TTC549 (cell line): Measurements from ENCODE around the gene EML1.

Experiments used
- FAIRE-seq: peaks from 2 replicates; lab custom pipeline; 2012; peaks lifted over from hg19 to GRCh38; lab: Jason Lieb, UNC

Gene EML1

DNA sequence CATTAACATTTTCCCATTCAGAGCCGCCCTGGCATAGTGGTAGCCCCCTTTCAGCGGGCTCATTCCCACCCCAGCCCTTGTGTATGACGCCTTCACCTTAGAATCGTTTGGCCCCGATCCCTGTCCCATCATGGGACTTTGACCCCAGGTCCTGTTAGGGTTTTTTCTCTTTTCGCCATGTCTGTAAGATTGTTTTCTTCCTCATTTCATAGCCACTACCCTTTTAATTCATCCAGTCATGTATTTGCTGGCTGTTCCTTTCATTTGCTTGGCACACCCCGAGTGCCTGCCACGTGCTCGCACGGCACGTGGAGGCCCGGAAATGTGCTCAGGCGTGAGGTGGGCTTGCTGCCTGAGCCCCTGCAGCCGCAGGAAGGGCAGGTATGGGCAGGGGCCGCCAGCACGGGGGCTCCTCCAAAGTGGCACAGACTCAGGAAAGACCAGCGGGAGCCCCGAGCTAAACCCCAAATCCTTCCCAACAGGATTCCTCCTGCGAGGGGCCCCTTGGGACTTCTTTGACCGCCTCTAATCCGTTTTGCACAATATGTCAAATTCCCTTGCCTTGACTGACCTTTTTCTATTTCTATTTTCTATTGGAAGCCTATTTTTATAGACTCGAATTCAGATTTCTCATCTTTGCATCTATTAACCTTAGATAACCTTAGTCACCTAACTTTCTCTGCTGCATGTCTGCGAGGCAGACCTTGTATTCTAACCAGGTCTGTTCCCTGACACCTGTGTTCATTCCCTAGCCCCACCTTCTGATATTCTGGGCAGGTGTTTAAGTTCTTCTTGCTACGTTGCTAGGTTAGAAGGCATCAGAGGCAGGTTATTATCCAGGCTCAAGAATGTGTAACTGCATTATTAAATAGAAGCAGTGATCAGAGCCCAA lies 114.8 kb downstream of the EML1 start:
- no peak for FAIRE-seq

DNA sequence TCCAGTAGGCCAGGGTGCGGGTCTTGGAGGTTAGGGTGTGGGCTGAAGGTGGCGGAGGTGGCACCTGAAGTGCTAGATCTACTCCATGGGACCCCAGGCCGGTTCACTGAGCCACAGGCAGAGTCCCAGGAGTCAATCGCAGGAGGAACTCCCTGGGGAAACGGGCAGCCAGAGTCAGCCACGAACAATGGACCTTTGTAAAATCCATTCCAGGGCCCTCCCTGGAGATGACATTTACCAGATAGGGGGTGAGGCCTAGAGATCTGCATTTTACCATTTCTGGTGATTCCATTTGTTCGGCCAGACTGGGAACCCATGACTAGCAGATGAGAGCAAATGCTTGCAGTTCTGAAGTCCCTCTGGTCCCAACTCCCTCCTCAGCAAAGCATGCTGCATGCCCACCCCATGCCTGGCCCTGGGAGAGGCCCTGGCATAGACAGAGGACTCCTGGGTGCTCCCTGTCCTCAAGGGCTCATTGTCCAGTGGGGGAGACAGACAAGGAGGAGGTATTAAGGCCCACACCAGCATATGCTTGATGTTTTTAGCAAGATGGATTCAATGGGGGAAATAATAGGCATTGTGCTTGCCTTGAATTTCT lies 115.5 kb downstream of the EML1 start:
- no peak for FAIRE-seq

DNA sequence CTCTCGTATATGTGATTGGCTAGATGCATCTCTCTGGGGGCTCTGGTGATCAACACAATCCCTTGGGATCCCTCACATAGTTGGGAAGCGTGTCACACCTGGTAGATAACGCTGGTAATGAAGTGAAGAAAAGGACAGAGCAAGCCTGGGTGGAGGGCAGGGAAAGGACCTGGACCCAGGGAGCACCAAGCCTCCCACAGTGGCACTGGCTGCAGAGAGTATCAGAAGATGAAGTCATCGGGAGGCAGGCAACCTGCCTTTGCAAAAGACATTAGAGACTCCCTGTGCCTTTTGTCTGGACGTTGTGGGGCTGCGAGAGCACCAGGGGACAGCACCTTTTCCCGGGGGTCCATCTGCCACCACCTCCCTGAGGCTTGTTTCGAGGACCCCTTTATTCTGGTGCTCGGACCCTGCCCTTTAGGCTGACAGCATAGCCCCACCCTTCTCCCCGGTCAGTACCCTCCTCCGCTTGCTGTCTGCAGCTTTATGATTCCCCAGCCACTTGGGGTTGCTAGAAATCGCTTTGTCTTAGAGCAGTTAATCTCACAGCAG lies 116.4 kb downstream of the EML1 start:
- no peak for FAIRE-seq

DNA sequence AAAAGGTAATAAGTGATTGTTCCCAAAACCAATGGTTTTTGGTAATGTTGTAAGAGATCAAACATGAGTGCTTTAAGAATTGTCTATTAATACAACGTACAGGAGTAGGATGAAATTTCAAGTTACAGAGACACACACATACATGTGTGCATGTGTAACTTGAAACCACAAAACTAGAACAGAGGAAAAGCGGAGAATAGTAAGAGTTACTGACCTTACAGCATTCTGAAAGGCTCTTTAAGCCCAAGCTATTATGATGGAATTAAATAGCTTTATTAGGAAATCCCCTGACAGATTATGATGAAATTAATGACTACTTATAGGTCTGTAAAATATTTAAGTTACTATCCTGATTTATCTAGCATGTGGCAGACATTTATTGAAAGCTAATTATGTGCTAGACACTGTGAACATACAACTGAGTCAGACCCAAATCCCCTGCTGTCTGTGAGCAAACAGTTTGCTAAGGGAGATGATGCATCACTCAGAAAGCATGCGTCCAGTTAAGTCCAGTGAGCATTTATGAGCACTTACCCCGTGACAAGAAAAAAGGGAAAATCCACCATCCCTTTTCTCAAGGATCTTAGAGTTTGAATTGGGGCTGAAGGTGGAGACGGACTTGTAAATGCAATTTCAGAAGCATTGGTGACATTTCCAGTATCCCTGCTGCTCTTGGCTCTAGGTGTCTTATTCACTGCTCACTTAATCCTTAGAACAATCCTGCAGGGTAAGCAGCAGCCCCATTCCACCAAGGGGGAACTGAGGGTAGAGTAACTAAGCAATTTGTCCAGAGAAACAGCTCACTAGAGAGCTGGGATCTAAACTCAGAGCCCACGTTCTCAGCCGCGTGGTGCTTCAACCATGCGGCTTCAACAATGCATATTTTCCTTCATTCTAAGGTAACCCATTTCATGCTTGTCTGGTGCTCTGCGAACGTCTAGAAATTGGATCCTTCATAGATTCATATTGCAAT lies 117.4 kb downstream of the EML1 start:
- no peak for FAIRE-seq

DNA sequence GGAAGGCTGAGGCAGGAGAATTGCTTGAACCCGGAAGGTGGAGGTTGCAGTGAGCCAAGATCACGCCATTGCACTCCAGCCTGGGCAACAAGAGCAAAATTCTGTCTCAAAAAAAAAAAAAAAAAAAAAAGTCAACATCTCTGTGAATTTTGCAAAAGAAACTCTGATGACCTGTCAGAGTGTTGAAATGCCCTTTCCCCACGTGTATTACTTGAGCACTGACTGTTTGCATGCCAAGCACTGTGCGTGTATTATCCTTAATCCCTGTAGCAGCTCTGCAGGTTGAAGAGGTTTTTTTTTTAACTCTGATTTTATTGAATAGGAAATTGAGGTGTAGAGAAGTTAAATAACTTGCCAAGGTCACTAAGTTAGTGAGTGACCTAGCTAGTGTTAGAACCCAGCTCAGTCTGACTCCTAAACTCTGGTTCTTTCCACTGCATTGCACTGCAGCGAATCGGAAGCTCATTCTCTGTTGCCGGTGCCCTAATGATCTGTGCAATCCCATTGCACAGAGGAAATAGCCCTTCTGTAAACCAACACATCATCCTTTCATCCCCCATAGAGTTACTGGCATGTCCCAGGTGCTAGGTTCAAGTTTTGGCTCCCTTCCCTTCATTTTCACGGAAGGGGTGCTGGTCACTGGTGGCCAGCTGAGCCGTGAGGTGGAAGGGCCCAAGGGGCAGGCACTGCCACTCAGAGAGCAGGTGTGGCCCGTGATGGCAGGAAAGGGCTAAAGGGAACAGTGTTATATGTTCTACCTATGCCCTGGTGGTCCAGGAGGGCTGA lies 122.3 kb downstream of the EML1 start:
- FAIRE-seq, result no peak

DNA sequence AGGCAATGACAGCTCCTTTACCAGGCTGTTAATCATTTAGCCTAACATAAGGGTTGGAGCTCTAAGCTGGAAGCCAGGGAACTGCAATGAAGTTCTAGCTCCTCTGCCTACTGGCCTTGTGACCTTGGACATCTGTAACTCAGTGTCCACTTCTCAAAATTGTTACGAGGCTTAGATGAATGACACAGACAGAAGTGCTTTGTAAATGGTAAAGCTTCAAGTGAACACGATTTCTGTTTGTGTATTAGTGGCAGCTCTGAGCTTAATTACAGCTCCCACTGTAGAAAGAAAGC lies 122.8 kb downstream of the EML1 start:
- FAIRE-seq, result no peak

DNA sequence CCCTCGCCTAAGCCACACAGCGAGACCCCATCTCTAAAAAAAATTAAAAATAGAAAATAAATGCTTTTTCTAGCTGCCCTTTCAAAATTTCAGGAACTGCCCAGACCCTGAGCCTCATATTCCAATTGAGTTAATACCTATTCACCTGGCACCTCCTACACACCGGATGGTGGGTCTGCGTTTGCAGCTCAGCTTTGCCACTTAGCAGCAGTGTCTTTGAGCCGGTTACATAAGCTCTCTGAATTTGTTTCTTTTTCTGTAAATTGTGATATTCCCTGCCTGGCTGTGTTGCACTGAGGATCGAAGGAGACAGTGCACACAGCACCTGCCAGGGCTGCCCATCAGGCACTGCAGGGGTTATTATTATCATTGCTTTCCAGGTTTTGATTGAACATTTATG lies 125.6 kb downstream of the EML1 start:
- FAIRE-seq, result no peak

DNA sequence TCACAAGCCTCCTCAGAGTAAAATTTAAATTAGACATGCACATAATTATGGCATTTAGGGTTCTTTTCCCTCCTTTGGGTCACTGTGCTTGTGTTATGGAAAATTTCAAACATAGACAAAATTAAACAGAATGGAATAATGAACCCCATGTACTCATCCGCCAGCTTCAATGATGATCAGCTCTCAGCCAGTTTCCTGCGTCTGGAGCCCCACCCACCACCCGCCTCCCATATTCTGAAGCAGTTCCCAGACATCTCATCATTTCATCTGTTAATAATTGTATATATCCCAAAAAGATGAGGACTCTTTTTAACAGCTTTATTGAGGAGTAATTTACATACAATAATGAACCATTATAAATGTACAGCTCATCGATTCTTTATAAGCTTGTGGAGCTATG lies 128.2 kb downstream of the EML1 start:
- no peak for FAIRE-seq

DNA sequence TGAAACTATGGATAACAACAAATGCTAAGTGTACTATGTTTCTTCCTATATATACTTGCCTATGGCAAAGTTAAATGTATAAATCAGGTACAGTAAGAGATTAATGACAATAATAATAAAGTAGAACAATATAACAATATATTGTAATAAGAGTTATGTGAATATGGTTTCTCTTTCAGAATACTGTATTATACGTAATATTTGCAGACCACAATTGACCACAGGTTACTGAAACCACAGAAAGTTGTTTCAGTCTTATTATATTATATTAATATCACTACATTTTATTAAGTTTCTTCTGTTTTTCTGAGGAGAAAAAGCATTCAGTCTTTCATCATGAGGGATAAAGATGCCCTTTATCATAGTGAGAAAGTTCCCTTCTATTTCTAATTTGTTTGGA lies 131.2 kb downstream of the EML1 start:
- FAIRE-seq, result no peak

DNA sequence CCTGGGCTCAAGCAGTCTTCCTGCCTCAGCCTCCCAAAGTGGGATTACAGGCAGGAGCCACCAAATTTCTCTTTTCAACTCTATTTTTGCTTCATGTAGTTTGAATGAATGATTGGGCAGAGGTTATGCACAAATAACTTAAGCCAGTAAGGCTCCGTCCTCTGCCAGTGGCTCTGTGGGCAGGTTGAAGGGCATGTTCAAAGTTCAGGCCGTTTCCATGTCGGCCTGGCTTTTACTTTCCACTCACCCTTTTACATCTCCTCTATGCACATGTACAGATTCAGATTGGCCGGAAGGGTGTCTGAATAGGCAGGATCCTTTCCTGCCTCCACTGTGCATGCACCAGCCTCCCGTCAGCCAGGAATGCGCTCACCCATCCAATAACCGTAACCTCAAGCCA lies 132.3 kb downstream of the EML1 start:
- no peak for FAIRE-seq

DNA sequence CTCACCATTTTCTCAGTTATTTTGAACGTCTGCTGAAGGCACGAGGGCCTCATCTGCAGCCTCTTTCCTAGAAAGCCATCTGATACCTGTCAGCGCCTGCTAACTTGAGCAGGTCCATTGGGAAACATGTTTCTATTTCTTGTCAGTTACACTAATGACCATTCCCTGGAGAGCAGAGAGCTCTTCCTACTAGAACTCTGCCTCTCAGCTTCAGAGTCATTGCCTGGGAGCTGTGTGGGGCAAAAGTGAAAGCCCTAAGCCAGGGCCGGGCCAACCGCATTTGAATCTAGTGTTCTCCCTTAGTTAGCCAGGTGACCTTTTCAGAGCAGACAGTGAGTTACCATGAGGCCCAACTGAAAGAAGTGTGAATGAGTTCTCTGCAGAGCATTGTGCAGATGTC lies 135.8 kb downstream of the EML1 start:
- no peak for FAIRE-seq

DNA sequence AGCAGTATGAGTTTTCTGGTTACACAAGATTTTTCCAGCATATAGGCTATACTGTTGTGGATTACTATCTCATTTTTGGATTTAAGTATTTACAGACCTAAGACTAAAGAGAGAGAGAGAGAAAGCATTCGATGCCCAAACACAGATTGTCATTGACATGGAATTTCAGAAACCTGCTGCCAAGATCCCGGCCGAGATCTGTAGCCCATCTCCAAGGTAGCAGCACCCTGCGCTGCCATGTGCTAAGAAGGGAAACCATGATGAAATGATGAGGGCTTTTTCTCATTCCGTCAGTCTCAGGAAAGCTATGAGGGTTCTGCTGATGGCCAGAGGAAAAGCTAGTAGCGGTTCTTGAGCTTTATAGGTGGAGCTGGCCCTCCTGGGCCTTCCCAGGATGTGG lies 136.4 kb downstream of the EML1 start:
- no peak for FAIRE-seq

DNA sequence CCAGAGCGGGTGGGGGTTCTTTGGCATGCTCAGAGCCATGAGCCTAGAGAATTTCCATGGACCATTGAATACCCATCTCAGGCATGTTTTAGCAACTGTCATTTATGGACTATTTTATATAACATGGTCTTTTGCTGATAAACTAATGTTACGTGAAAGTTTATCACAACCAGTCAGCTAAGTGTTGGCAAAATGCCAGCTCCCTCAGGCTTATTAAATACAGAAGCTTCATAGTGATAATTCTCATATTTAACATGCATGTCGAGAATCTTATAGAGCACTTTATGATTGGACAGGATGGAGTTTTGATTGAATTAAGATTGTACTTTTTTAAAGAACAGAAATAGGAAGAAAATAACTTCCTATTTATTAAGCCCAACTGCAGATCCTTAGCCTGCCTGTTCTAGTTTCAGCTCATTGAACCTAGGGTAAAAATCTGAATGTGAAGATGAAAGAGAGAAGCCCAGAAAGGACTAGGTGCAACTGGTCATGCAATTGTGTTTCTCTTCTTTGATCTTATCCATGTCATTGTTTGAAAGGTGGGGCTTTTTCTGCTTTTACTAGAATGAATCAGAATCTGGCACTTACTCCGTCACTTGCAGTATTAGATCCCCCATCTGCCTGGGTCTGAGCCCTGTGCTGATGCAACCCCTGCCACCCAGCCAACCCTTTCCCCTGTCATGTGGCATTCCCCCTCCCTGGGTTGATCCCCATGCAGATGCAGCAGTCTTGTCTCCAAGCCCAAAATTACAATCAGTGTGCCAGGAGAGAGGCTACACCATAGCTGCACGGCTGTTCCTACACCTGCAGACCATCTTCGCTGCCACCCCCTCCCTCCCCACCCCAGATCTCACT lies 137.4 kb downstream of the EML1 start:
- FAIRE-seq, result no peak

DNA sequence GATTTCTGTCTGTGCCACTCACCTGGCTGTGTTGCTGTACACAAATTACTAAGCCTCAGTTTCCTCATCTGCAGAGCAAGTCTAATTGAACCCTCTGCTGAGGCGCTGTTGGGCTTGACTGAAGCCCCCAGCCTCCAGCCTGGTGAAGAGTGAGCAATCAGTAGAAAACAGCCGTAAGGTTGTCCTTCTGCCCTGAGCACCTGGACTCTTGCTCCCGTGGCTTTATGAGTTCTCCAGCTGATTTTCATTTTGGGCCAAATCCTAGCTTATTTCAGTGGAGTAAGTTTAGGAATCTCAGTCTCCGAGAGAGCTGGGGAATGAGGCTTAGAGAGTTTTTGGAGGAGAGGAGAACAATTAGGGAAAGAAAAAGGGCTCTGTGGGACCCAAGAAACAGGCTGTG lies 138.1 kb downstream of the EML1 start:
- no peak for FAIRE-seq

DNA sequence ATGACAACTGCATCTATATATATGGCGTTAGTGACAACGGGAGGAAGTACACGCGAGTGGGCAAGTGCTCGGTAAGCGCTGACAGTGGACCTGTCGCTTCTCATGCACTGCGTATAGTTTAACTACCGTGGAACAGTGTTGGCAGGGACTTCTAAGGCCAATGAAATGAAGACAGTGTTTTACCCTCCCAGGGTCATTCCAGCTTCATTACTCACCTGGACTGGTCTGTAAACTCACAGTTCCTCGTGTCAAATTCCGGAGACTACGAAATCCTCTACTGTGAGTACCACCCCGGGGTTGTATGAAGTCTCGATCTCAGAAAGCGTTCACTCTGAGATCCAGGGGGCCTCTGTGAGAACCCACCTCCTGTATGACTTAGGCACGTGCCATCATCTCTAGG lies 142.8 kb downstream of the EML1 start:
- FAIRE-seq, result no peak

DNA sequence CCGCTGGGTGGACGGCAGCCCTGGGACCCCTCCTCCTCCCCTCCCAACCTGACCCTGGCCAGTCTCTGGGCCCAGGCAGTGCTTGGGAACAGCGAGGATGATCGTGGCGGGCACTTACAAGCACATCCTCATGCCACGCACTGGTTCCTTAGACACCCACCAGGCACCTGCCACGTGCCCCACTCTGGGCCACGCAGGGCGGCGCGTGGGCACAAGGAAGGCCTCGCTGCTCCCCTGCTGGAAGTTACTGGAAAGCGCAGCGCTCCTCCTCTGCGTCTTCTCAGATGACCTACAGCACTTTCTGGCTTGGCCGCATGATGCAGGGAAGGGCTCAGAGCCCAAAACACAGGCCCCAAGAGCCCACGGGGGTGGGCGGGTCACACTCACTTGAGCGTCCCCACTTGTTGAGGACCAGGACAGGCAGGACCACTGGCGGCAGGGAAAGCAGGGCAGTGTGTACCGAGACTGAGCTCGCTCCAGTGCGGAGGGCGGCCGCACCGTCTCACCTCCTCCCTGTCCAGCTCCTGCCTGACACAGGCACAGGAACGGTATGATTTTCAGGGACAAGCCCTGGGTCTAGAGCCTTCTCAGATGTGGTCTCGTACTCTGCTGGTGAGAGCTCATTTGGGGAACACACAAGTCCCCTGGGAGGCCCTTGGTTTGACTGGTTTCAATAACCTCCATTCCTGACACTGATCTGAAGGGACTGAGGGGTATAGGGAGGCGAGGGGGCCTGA lies 143.7 kb downstream of the EML1 start:
- FAIRE-seq, result no peak

DNA sequence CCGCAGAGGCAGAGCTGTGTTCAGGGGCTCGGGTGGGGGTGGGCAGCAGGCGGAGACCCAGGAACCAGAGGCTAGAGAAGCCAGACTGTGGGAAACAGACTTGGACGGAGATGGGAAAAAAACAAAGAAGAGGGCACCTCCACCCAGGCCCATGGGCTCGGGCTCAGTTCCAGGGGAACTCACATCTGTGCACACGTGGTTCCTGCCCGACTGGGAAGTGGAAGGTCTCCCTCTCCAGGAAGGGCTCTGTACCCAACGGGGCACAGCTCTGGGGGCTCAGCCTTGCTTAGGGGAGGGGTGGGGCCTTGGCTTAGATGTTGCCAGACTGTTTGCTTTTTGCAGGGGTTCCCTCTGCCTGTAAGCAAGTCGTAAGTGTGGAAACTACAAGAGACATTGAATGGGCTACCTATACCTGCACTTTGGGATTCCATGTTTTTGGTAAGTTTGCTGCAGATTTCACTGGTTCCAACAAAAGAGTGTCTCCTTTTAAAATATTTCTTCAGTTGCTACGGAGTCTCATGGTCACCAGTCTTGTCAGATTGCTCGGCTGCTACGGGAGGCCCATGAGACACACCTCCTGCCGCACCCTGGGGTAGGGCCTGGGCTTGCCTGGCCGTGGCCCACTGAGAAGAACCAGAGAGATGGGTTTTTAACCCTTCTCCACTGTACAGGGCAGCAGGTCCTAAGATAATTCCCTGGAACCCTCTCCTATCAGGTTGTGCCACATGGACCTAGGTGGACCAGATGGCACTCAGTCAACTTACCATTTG lies 144.4 kb downstream of the EML1 start:
- FAIRE-seq, result no peak

DNA sequence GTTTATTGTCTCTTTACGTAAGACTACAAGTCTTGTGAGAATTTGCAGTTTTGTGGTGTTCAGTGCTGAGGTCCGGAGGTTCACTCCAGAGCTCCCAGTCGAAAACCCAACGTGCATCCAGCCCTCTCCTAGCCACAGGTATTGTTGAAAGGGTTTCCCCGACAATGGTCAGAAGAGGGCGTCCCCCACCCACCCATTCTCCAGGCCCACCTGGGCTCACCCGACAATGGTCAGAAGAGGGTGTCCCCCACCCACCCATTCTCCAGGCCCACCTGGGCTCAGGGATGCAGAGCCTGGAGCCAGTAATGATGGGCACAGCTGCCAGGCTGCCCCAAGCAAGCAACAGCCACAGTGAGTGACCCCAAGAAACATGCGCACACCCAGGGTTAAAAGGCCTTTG lies 145.2 kb downstream of the EML1 start:
- FAIRE-seq, result no peak

DNA sequence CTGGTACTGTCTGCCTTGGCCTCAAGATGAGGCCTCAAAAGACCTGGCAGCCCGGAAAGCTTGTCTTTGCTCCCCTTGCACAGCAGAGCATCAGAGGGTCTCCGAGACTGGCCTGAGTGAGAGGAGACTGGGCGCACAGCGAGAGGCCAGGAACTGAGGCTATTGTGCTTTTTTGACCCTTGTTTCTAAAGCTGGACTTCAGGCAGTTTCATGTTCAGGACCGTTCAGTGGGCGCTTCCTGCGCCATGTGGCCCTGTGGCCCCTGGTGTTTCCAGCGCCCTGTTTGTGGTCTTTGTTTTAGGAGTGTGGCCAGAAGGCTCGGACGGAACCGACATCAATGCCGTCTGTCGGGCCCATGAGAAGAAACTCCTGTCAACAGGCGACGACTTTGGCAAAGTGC lies 145.7 kb downstream of the EML1 start:
- no peak for FAIRE-seq

DNA sequence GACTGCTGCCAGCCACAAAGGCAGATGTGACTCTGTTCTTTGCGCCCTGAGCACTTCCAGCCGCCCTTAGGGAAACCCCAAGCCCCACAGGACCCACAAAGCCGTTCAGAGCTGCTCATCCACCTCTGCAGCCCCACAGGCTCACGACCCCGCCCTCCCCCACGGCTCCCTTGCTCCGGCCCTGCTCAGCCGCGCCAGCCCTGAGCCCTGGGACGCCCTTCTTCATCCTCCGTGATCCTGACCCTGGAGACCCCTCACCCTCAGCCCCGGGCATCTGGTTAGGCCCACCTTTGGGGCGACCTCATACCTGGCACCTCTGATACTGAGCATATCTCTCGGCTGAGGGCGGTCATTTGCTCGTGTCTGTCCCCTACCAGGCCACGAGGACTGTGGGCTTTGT lies 146.2 kb downstream of the EML1 start:
- FAIRE-seq, result no peak
